Measurements from ENCODE around the gene OSBP2. TPM values are rescaled to one million over a fixed set of nuclear protein-coding genes. Genes with fewer than 3 reads are reported as not detected.

The OSBP2 gene
- total RNA-seq, 2 donors from 2014 or later: 6.8 to 11.1 TPM

- no peak for DNase-seq
- Histone ChIP-seq H3K27ac (ENCODE audit: low read depth, low read length) (no peak overlapping the region), H3K9ac (ENCODE audit: extremely low read depth, low read length, poor library complexity, severe bottlenecking) (no peak overlapping the region), H3K4me1 (ENCODE audit: control insufficient read depth, insufficient read depth, low read length) (peaks cover 4% of the 10 kb centered on the region), H3K4me3 (ENCODE audit: low read length) (no peak overlapping the region), H3K36me3 (ENCODE audit: control insufficient read depth, insufficient read depth, low read length) (no peaks in the 10 kb centered on the region), H3K27me3 (ENCODE audit: control insufficient read depth, insufficient read depth, low read length, poor library complexity, severe bottlenecking) (peaks cover 31% of the 10 kb centered on the region), H3K9me3 (ENCODE audit: control insufficient read depth, low read length) (no peaks in the 10 kb centered on the region)
- peaks cover 32% of the 10 kb centered on the region for H3K27me3 Mint-ChIP-seq (ENCODE audit: insufficient read depth)
- H3K36me3 Mint-ChIP-seq (ENCODE audit: low read depth): no peaks in the 10 kb centered on the region
- H3K9me3 Mint-ChIP-seq: no peaks in the 10 kb centered on the region
- no peak for TF ChIP-seq CTCF (conservative IDR thresholded peaks at IDR 0.05)
- WGBS, 2 experiments (ENCODE audit: insufficient coverage in 1 of 2, insufficient read length in 1 of 2): 97 to 100% methylated on average over 3 to 7 of the region's 7 CpGs
- no peak overlapping the region for H3K4me3 Mint-ChIP-seq
- peaks cover 8% of the 10 kb centered on the region for H3K4me1 Mint-ChIP-seq
- H3K27ac Mint-ChIP-seq: no peak overlapping the region
Observed at GRCh38 chr22:30697975-30698374, 3.3 kb downstream of the OSBP2 start.

GRCh38 chr22:30701872-30702271 is 7.2 kb downstream of the OSBP2 start:
- 100% methylated on average over 1 of the region's 1 CpG for WGBS, 2 experiments (ENCODE audit: insufficient coverage in 1 of 2, insufficient read length in 1 of 2)
- Mint-ChIP-seq H3K4me3 (no peak overlapping the region), H3K36me3 (ENCODE audit: low read depth) (no peaks in the 10 kb centered on the region), H3K4me1 (peaks cover 15% of the 10 kb centered on the region), H3K27me3 (ENCODE audit: insufficient read depth) (peaks cover 9% of the 10 kb centered on the region), H3K27ac (no peak overlapping the region), H3K9me3 (no peaks in the 10 kb centered on the region)
- Histone ChIP-seq H3K9ac (ENCODE audit: extremely low read depth, low read length, poor library complexity, severe bottlenecking) (no peak overlapping the region), H3K9me3 (ENCODE audit: control insufficient read depth, low read length) (no peaks in the 10 kb centered on the region), H3K27ac (ENCODE audit: low read depth, low read length) (no peak overlapping the region), H3K27me3 (ENCODE audit: control insufficient read depth, insufficient read depth, low read length, poor library complexity, severe bottlenecking) (peaks cover 10% of the 10 kb centered on the region), H3K4me1 (ENCODE audit: control insufficient read depth, insufficient read depth, low read length) (no peaks in the 10 kb centered on the region), H3K4me3 (ENCODE audit: low read length) (no peak overlapping the region), H3K36me3 (ENCODE audit: control insufficient read depth, insufficient read depth, low read length) (no peaks in the 10 kb centered on the region)
- TF ChIP-seq CTCF (conservative IDR thresholded peaks at IDR 0.05): no peak
- no peak for DNase-seq

- H3K36me3 ChIP-seq (ENCODE audit: control insufficient read depth, insufficient read depth, low read length): no peaks in the 10 kb centered on the region
- H3K9ac ChIP-seq (ENCODE audit: extremely low read depth, low read length, poor library complexity, severe bottlenecking): no peak overlapping the region
- H3K4me3 Mint-ChIP-seq: no peak overlapping the region
- no peak for TF ChIP-seq CTCF (conservative IDR thresholded peaks at IDR 0.05)
- peaks cover 2% of the 10 kb centered on the region for H3K27me3 Mint-ChIP-seq (ENCODE audit: insufficient read depth)
- H3K27me3 ChIP-seq (ENCODE audit: control insufficient read depth, insufficient read depth, low read length, poor library complexity, severe bottlenecking): peaks cover under 1% of the 10 kb centered on the region
- no peaks in the 10 kb centered on the region for H3K36me3 Mint-ChIP-seq (ENCODE audit: low read depth)
- no peaks in the 10 kb centered on the region for H3K9me3 Mint-ChIP-seq
- H3K27ac Mint-ChIP-seq: no peak overlapping the region
- H3K4me1 ChIP-seq (ENCODE audit: control insufficient read depth, insufficient read depth, low read length): no peaks in the 10 kb centered on the region
- peaks cover 16% of the 10 kb centered on the region for H3K4me1 Mint-ChIP-seq
- no peaks in the 10 kb centered on the region for H3K9me3 ChIP-seq (ENCODE audit: control insufficient read depth, low read length)
- no peak overlapping the region for H3K4me3 ChIP-seq (ENCODE audit: low read length)
- H3K27ac ChIP-seq (ENCODE audit: low read depth, low read length): no peak overlapping the region
- WGBS, 2 experiments (ENCODE audit: insufficient coverage in 1 of 2, insufficient read length in 1 of 2): 86 to 100% methylated on average over 1 of the region's 1 CpG
- DNase-seq: no peak
Observed at GRCh38 chr22:30702856-30703255, 8.2 kb downstream of the OSBP2 start.
